Keratinocyte (primary cell): ENCODE measurements around the gene ZBED4. TPM values are rescaled to one million over a fixed set of nuclear protein-coding genes. Genes with fewer than 3 reads are reported as not detected.

Source experiments
- DNase-seq: peaks from one replicate; pipeline ENCODE4 v3.0.0-alpha.2; 2011; ENCODE audit warnings: low read depth, missing footprints, low spot score
- FAIRE-seq: peaks from 2 replicates; lab custom pipeline; 2011; peaks lifted over from hg19 to GRCh38; lab: Jason Lieb, UNC
- H2AFZ ChIP-seq: 2 replicates; pipeline ENCODE4 v1.6.0; 2012; ENCODE audit warnings: low read length, control low read depth, inconsistent platforms; ENCODE audit not compliant: control insufficient read depth
- H3K27ac ChIP-seq: 2 replicates; pipeline ENCODE4 v1.5.1; 2011; ENCODE audit warnings: low read length; ENCODE audit not compliant: control insufficient read depth, insufficient read depth
- H3K27me3 ChIP-seq: 3 replicates; pipeline ENCODE4 v1.6.0; 2011; ENCODE audit warnings: low read length; ENCODE audit not compliant: control insufficient read depth, insufficient read depth; ENCODE audit errors: extremely low read depth
- H3K36me3 ChIP-seq, 2 experiments: 2 replicates in 1 of 2; 3 replicates in 1 of 2; pipeline ENCODE4 v1.5.1; 2011; ENCODE audit warnings: low read length in 2 of 2, mild to moderate bottlenecking in 1 of 2; ENCODE audit not compliant: control insufficient read depth in 2 of 2, insufficient read depth in 2 of 2; ENCODE audit errors: extremely low read depth in 1 of 2
- H3K4me1 ChIP-seq: 3 replicates; pipeline ENCODE4 v1.5.1; 2011; ENCODE audit warnings: low read length; ENCODE audit not compliant: control insufficient read depth, insufficient read depth; ENCODE audit errors: extremely low read depth
- H3K4me2 ChIP-seq: 3 replicates; pipeline ENCODE4 v1.6.0; 2011; ENCODE audit warnings: low read depth, low read length; ENCODE audit not compliant: control insufficient read depth, insufficient read depth; ENCODE audit errors: extremely low read depth
- H3K4me3 ChIP-seq, 3 experiments: fragments of 200-600 bp in 1 of 3; sonication (generic) in 1 of 3; 2 replicates in 2 of 3; 3 replicates in 1 of 3; pipeline ENCODE4 v1.5.1; 2011 to 2016; ENCODE audit warnings: low read length in 3 of 3, mild to moderate bottlenecking in 3 of 3, control low read depth in 2 of 3, inconsistent platforms in 1 of 3, low read depth in 1 of 3, mixed read lengths in 1 of 3, mixed run types in 1 of 3, moderate library complexity in 1 of 3; ENCODE audit not compliant: control insufficient read depth in 2 of 3, insufficient read depth in 2 of 3; ENCODE audit errors: extremely low read depth in 1 of 3
- H3K79me2 ChIP-seq: 2 replicates; pipeline ENCODE4 v1.6.0; 2012; ENCODE audit warnings: low read length; ENCODE audit not compliant: control insufficient read depth, insufficient read depth
- H3K9ac ChIP-seq: 3 replicates; pipeline ENCODE4 v1.6.0; 2011; ENCODE audit warnings: low read length; ENCODE audit not compliant: control insufficient read depth, insufficient read depth; ENCODE audit errors: extremely low read depth
- H3K9me1 ChIP-seq: 3 replicates; pipeline ENCODE4 v1.6.0; 2011; ENCODE audit warnings: low read length; ENCODE audit not compliant: control insufficient read depth, insufficient read depth; ENCODE audit errors: extremely low read depth
- H3K9me3 ChIP-seq: 2 replicates; pipeline ENCODE4 v1.5.1; 2012; ENCODE audit warnings: low read depth, low read length; ENCODE audit not compliant: control insufficient read depth
- H4K20me1 ChIP-seq: 3 replicates; pipeline ENCODE4 v1.6.0; 2011; ENCODE audit warnings: low read length; ENCODE audit not compliant: control insufficient read depth, insufficient read depth; ENCODE audit errors: extremely low read depth
- CTCF ChIP-seq, 3 experiments: IDR thresholded peaks in 1 of 3; conservative IDR thresholded peaks in 1 of 3; optimal IDR thresholded peaks in 1 of 3; 2 replicates in 2 of 3; 3 replicates in 1 of 3; pipeline versions ENCODE3 to v1.5.1; 2011; ENCODE audit warnings: low read length in 3 of 3, mild to moderate bottlenecking in 3 of 3, moderate library complexity in 2 of 3, control low read depth in 1 of 3, inconsistent platforms in 1 of 3; ENCODE audit not compliant: insufficient read depth in 2 of 3; ENCODE audit errors: extremely low read depth in 1 of 3
- EZH2 ChIP-seq: IDR thresholded peaks from one replicate; pipeline ENCODE4 v1.6.1; 2012; ENCODE audit warnings: inconsistent platforms, mild to moderate bottlenecking, low read length, moderate library complexity
- dilution Hi-C: fragments of 300-500 bp; cut with MboI; formaldehyde crosslinking; loops from one replicate; pipeline ENCODE4 v1.7.0; 2020; ENCODE audit warnings: low sequenced_read_pairs; ENCODE audit not compliant: extremely low pct_ligation_motif_present
- polyA plus RNA-seq, 5 experiments: library from polyadenylated mRNA; depleted of rRNA in 3 of 5; stranded (reverse) in 3 of 5; stranded (forward) in 1 of 5; unstranded in 1 of 5; fragments of >200 nt; gene quantifications; 1 replicate in 1 of 5; 2 replicates in 3 of 5; 3 replicates in 1 of 5; pipeline versions ENCODE4 v1.2.1 to v1.2.3, GENCODE V29; 2011 to 2012; ENCODE audit warnings: missing spikeins in 2 of 5, low read depth in 1 of 5, low replicate concordance in 1 of 5

ZBED4 gene
- polyA plus RNA-seq, 1 donor (not counting 4 experiments of a cell fraction or from before 2014, with no cell fraction given): 7.1 TPM

GRCh38 chr22:49845241-49845640 lies 8.4 kb upstream of the ZBED4 start:
- dilution Hi-C loops: no loop called here
- Histone ChIP-seq H4K20me1 (peaks cover 2% of the 10 kb centered on the region), H3K4me3 (no peak overlapping the region), H2AFZ (no peak overlapping the region), H3K27me3 (peaks cover 41% of the 10 kb centered on the region), H3K4me1 (no peaks in the 10 kb centered on the region), H3K4me2 (no peak overlapping the region), H3K9me3 (no peaks in the 10 kb centered on the region), H3K36me3 (no peaks in the 10 kb centered on the region), H3K9me1 (no peaks in the 10 kb centered on the region), H3K27ac (no peak overlapping the region), H3K9ac (no peak overlapping the region), H3K79me2 (no peaks in the 10 kb centered on the region)
- DNase-seq (no peak), FAIRE-seq (no peak)
- TF ChIP-seq EZH2 (no peak), CTCF (optimal IDR thresholded peaks at IDR 0.05 in 1 of 3, IDR thresholded peaks at IDR 0.05 in 1 of 3, conservative IDR thresholded peaks at IDR 0.05 in 1 of 3; ENCODE audit: extremely low read depth in 1 of 3, insufficient read depth in 2 of 3, low read length in 3 of 3) (no peak)

GRCh38 chr22:49845666-49846459 lies 7.8 kb upstream of the ZBED4 start:
- no peak for TF ChIP-seq EZH2
- TF ChIP-seq CTCF (optimal IDR thresholded peaks at IDR 0.05 in 1 of 3, IDR thresholded peaks at IDR 0.05 in 1 of 3, conservative IDR thresholded peaks at IDR 0.05 in 1 of 3; ENCODE audit: extremely low read depth in 1 of 3, insufficient read depth in 2 of 3, low read length in 3 of 3): no peak
- Histone ChIP-seq H3K4me1 (no peaks in the 10 kb centered on the region), H3K79me2 (no peaks in the 10 kb centered on the region), H3K36me3 (no peaks in the 10 kb centered on the region), H3K9me1 (no peaks in the 10 kb centered on the region), H3K27ac (no peak overlapping the region), H4K20me1 (peaks cover 2% of the 10 kb centered on the region), H3K9me3 (no peaks in the 10 kb centered on the region), H3K4me3 (no peak overlapping the region), H3K4me2 (no peak overlapping the region), H3K9ac (no peak overlapping the region), H3K27me3 (peaks cover 48% of the 10 kb centered on the region), H2AFZ (no peak overlapping the region)
- dilution Hi-C loops: no loop called here
- FAIRE-seq (no peak), DNase-seq (no peak)
